ENCODE results near the gene PLSCR5. TPM values are rescaled to one million over a fixed set of nuclear protein-coding genes. Genes with fewer than 3 reads are reported as not detected.

PLSCR5 gene
- total and polyA plus RNA-seq, 10 of the 15 experiments (the other 5 are each of a cell fraction or from before 2014, with no cell fraction given): 0.06 TPM; not detected in 9

DNA sequence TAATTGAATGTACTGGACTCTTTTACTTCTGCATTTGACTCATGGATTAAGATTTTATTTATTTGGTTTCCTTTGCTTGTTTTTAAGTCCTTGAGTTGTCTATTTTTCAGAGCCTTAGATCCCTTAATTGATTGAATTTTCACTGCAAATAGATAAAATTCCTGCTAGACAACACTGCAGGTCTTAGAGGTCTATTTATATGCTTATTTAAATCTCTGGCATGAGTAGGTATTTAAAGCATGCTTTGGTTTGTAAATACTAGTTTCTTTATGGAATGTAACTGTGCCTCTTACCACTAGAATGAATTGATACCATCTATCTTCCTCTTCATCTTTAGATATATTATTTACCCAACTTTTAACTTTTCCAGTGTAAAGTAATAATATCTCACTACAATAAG lies 20.0 kb downstream of the PLSCR5 start:
- Histone ChIP-seq H4K20me1 (ENCODE audit: control insufficient read depth, insufficient read depth) (no peaks in the 10 kb centered on the region), H3K27ac (ENCODE audit: control insufficient read depth, insufficient read depth) (no peak overlapping the region), H3K36me3 (ENCODE audit: control insufficient read depth in 2 of 2, insufficient read depth in 2 of 2, low read length in 1 of 2) (no peaks in the 10 kb centered on the region), H3K27me3 (replicated peaks in 1 of 2; ENCODE audit: control insufficient read depth in 2 of 2, insufficient read depth in 2 of 2, low read length in 1 of 2) (no peaks in the 10 kb centered on the region), H3K4me3 (no peak overlapping the region), H3K9me3 (replicated peaks; ENCODE audit: control insufficient read depth, insufficient read depth, low read length) (no peaks in the 10 kb centered on the region; the same call in 1 of the 3 replicates), H3K79me2 (ENCODE audit: control insufficient read depth, insufficient read depth, low read length) (no peaks in the 10 kb centered on the region), H3K4me1 (ENCODE audit: control insufficient read depth, insufficient read depth, low read length) (no peaks in the 10 kb centered on the region), H3K9ac (ENCODE audit: control insufficient read depth, insufficient read depth, low read length) (no peak overlapping the region), H2AFZ (ENCODE audit: control insufficient read depth, low read depth, low read length) (no peak overlapping the region), H3K4me2 (ENCODE audit: control insufficient read depth, insufficient read depth) (no peak overlapping the region)
- ATAC-seq: no peak
- CTCF ChIA-PET: no interaction called here
- no TSS peak for BruUV-seq (replicated peaks)
- intact Hi-C loops (cut with micrococcal nuclease; ENCODE audit: unreplicated experiment): no loop called here
- in situ Hi-C loops (cut with MboI): loop anchor here (25.0 kb wide), 1 partner anchor 523 kb away; no protein-coding TSS in a partner anchor
- SMC1A ChIA-PET (ENCODE audit: uncharacterized antibody, unreplicated experiment): no interaction called here
- no peak for DNase-seq (ENCODE audit: low read depth, low spot score)
- RAD21 ChIA-PET (ENCODE audit: unreplicated experiment): no interaction called here
- FAIRE-seq: no peak
- TF ChIP-seq BACH1 (IDR thresholded peaks at IDR 0.05; ENCODE audit: borderline replicate concordance) (no peak), FOXK2 (IDR thresholded peaks at IDR 0.05) (no peak), RB1 (IDR thresholded peaks at IDR 0.05; ENCODE audit: borderline replicate concordance) (no peak), TARDBP (IDR thresholded peaks at IDR 0.05; ENCODE audit: borderline replicate concordance) (no peak), ZNF622 (IDR thresholded peaks at IDR 0.05) (no peak), EP300 (IDR thresholded peaks at IDR 0.05; ENCODE audit: borderline replicate concordance in 1 of 2, control insufficient read depth in 1 of 2, low read depth in 2 of 2, low read length in 2 of 2) (no peak), PML (IDR thresholded peaks at IDR 0.05; ENCODE audit: low read length) (no peak), ZNF24 (IDR thresholded peaks at IDR 0.05) (no peak), ATF7 (IDR thresholded peaks at IDR 0.05; ENCODE audit: low read depth) (no peak), RUNX3 (IDR thresholded peaks at IDR 0.05; ENCODE audit: low read length) (no peak), NR2C1 (IDR thresholded peaks at IDR 0.05) (no peak), WRNIP1 (IDR thresholded peaks at IDR 0.05; ENCODE audit: borderline replicate concordance, low read depth, low read length) (no peak), KDM1A (IDR thresholded peaks at IDR 0.05; ENCODE audit: borderline replicate concordance) (no peak), NBN (IDR thresholded peaks at IDR 0.05) (no peak), NFXL1 (IDR thresholded peaks at IDR 0.05; ENCODE audit: borderline replicate concordance) (no peak), TCF7 (IDR thresholded peaks at IDR 0.05; ENCODE audit: borderline replicate concordance) (no peak)
- TF ChIP-seq, protein P1, sequence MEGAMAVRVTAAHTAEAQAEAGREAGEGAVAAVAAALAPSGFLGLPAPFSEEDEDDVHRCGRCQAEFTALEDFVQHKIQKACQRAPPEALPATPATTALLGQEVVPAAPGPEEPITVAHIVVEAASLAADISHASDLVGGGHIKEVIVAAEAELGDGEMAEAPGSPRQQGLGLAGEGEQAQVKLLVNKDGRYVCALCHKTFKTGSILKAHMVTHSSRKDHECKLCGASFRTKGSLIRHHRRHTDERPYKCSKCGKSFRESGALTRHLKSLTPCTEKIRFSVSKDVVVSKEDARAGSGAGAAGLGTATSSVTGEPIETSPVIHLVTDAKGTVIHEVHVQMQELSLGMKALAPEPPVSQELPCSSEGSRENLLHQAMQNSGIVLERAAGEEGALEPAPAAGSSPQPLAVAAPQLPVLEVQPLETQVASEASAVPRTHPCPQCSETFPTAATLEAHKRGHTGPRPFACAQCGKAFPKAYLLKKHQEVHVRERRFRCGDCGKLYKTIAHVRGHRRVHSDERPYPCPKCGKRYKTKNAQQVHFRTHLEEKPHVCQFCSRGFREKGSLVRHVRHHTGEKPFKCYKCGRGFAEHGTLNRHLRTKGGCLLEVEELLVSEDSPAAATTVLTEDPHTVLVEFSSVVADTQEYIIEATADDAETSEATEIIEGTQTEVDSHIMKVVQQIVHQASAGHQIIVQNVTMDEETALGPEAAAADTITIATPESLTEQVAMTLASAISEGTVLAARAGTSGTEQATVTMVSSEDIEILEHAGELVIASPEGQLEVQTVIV (IDR thresholded peaks at IDR 0.05; ENCODE audit: borderline replicate concordance, partially characterized antibody): no peak
- TF ChIP-seq, protein P2, sequence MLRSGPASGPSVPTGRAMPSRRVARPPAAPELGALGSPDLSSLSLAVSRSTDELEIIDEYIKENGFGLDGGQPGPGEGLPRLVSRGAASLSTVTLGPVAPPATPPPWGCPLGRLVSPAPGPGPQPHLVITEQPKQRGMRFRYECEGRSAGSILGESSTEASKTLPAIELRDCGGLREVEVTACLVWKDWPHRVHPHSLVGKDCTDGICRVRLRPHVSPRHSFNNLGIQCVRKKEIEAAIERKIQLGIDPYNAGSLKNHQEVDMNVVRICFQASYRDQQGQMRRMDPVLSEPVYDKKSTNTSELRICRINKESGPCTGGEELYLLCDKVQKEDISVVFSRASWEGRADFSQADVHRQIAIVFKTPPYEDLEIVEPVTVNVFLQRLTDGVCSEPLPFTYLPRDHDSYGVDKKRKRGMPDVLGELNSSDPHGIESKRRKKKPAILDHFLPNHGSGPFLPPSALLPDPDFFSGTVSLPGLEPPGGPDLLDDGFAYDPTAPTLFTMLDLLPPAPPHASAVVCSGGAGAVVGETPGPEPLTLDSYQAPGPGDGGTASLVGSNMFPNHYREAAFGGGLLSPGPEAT (IDR thresholded peaks at IDR 0.05; ENCODE audit: low read depth): no peak
- POLR2A ChIA-PET: no interaction called here
